HG03135 (cell line): Measurements from ENCODE around the gene CSNK2B.

Experiments used
- ATAC-seq: cut with Tn5 transposase; IDR thresholded peaks from one replicate; pipeline ENCODE4 v1.9.1; 2021; ENCODE audit warnings: mild to moderate bottlenecking, moderate library complexity; ENCODE audit not compliant: unreplicated experiment

Gene CSNK2B

GRCh38 chr6:31636698-31637596, 28.9 kb upstream of the CSNK2B start:
- no peak for ATAC-seq

- no peak for ATAC-seq
Measured at GRCh38 chr6:31639043-31639442, 26.8 kb upstream of the CSNK2B start.

GRCh38 chr6:31639449-31639861, 26.4 kb upstream of the CSNK2B start:
- ATAC-seq = no peak

GRCh38 chr6:31640612-31641011, 25.3 kb upstream of the CSNK2B start:
- ATAC-seq = no peak

GRCh38 chr6:31641370-31641769, 24.5 kb upstream of the CSNK2B start:
- no peak for ATAC-seq

GRCh38 chr6:31642798-31643570, 22.9 kb upstream of the CSNK2B start:
- ATAC-seq = no peak

- ATAC-seq = no peak
Measured at GRCh38 chr6:31643818-31644454, 21.9 kb upstream of the CSNK2B start.

GRCh38 chr6:31645325-31645724, 20.6 kb upstream of the CSNK2B start:
- no peak for ATAC-seq

GRCh38 chr6:31651602-31652191, 14.2 kb upstream of the CSNK2B start:
- peak; percentile 27 for ATAC-seq

GRCh38 chr6:31652925-31653724, 12.8 kb upstream of the CSNK2B start:
- ATAC-seq = peak; percentile 71

GRCh38 chr6:31654574-31655348, 11.1 kb upstream of the CSNK2B start:
- no peak for ATAC-seq

GRCh38 chr6:31655349-31656237, 10.3 kb upstream of the CSNK2B start, which contains the start of gene APOM:
Gene APOM, plus strand, starts transcription at chr6:31655894. Its CDS starts 73 bp downstream, at chr6:31655967.
- ATAC-seq = no peak

- ATAC-seq = no peak
Measured at GRCh38 chr6:31657406-31658157, 8.3 kb upstream of the CSNK2B start.

- no peak for ATAC-seq
Measured at GRCh38 chr6:31658158-31658688, 7.7 kb upstream of the CSNK2B start.

- ATAC-seq = no peak
Measured at GRCh38 chr6:31658983-31659648, 6.8 kb upstream of the CSNK2B start.

- no peak for ATAC-seq
Measured at GRCh38 chr6:31659649-31660380, 6.1 kb upstream of the CSNK2B start.
